ENCODE measurements around the gene STPG2.

DNA sequence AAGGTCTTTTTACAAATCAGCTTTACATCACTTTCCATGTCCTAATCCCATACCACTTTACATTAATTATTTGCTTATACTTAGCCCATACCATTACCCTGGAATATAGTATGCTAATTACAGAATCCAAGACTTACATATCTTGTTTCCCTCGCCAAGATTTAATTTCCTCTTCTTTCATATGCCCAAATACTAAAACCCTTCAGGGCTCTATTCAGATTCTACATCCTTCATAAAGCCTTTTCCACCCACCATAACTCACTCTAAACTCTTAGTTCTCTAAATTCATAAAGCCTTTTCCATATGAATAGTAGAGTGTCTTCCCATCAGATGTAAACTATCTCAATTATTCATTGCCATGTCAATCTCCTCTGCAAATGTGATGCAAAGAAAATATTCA is 390.7 kb downstream of the STPG2 start:
- TF ChIP-seq, protein P1, sequence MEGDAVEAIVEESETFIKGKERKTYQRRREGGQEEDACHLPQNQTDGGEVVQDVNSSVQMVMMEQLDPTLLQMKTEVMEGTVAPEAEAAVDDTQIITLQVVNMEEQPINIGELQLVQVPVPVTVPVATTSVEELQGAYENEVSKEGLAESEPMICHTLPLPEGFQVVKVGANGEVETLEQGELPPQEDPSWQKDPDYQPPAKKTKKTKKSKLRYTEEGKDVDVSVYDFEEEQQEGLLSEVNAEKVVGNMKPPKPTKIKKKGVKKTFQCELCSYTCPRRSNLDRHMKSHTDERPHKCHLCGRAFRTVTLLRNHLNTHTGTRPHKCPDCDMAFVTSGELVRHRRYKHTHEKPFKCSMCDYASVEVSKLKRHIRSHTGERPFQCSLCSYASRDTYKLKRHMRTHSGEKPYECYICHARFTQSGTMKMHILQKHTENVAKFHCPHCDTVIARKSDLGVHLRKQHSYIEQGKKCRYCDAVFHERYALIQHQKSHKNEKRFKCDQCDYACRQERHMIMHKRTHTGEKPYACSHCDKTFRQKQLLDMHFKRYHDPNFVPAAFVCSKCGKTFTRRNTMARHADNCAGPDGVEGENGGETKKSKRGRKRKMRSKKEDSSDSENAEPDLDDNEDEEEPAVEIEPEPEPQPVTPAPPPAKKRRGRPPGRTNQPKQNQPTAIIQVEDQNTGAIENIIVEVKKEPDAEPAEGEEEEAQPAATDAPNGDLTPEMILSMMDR (IDR thresholded peaks at IDR 0.05; ENCODE audit: low read length), result no peak
- no peak for TF ChIP-seq EZH2 (optimal IDR thresholded peaks at IDR 0.05; ENCODE audit: low read depth, low read length)
